ENCODE results near the gene RESF1.

GRCh38 chr12:31947971-31948370, 11.2 kb upstream of the RESF1 start:
- TF ChIP-seq, protein P1, sequence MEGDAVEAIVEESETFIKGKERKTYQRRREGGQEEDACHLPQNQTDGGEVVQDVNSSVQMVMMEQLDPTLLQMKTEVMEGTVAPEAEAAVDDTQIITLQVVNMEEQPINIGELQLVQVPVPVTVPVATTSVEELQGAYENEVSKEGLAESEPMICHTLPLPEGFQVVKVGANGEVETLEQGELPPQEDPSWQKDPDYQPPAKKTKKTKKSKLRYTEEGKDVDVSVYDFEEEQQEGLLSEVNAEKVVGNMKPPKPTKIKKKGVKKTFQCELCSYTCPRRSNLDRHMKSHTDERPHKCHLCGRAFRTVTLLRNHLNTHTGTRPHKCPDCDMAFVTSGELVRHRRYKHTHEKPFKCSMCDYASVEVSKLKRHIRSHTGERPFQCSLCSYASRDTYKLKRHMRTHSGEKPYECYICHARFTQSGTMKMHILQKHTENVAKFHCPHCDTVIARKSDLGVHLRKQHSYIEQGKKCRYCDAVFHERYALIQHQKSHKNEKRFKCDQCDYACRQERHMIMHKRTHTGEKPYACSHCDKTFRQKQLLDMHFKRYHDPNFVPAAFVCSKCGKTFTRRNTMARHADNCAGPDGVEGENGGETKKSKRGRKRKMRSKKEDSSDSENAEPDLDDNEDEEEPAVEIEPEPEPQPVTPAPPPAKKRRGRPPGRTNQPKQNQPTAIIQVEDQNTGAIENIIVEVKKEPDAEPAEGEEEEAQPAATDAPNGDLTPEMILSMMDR (IDR thresholded peaks at IDR 0.05): no peak
- TF ChIP-seq POLR2A (IDR thresholded peaks at IDR 0.05): no peak
